Measurements from ENCODE around the gene IBA57. TPM values are rescaled to one million over a fixed set of nuclear protein-coding genes. Genes with fewer than 3 reads are reported as not detected.

IBA57 gene
- total and polyA plus RNA-seq, 2 of the 8 experiments (the other 6 are each of a cell fraction or from before 2014, with no cell fraction given), result 2.6 to 5.9 TPM

DNA sequence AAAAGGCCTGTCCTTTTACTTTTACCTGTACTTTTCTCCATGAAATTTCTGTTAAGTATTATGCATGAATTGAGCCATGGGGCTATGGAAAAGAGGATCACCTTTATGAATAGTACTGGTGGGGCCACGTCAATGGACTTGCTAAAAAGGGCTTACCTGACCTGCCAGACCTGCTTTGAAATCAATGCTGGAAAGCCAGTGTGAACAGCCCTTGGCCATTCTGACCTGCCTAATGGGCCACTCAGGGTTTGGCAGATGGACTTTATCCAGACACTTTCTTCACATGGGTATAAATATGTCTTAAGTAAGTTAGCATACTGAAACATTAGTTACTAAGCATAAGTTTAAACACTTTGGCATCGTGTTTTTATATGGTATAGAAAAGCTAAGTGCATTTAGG, 33.8 kb upstream of the IBA57 start (continued):
- TF ChIP-seq NANOG (IDR thresholded peaks at IDR 0.05; ENCODE audit: insufficient read depth, low read depth, low read length, poor library complexity, severe bottlenecking) (no peak), SIRT6 (IDR thresholded peaks at IDR 0.05; ENCODE audit: low read length) (no peak), HDAC2 (IDR thresholded peaks at IDR 0.05; ENCODE audit: borderline replicate concordance in 1 of 2, low read depth in 2 of 2, low read length in 2 of 2) (no peak), JUND (IDR thresholded peaks at IDR 0.05; ENCODE audit: low read length) (no peak)
